K562 treated with DMSO at 1 percent for 48 hours (cell line): Measurements from ENCODE around the gene ZNF217. TPM values are rescaled to one million over a fixed set of nuclear protein-coding genes. Genes with fewer than 3 reads are reported as not detected.

Source experiments
- total RNA-seq: library from RNA; unstranded; fragments of 300-600 nt; gene quantifications from 2 replicates; pipeline ENCODE4 v1.2.3, GENCODE V29; 2022; ENCODE audit warnings: low replicate concordance; ENCODE audit errors: extremely low read depth

ZNF217 gene
- total RNA-seq = not detected in 2 replicates

DNA sequence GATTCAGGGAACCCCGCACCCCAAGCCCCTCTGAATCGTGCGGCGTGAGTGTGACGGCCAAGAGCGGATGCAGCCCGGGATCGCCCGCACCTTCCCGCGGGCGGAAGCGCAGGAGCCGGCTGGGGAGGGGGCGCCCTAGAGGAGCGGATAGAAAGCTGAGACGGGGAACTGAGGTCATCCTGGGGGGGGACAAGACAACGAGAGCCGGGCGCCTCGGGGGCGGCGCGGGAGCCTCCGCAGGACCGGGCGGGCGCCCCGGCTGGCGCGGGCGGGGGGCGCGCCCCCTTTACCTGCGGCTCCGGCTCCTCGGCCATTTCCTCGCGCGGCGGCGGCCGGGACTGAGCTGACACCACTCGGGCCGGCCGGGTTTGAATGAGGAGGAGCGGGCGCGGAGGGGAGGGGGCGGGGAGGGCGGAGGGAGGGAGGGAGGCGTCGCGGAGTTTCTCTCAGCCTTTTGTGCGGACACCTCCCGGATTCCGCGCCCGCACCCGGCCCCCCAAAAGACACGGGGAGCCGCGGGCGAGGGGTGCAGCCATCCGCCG, at the start of gene ZNF217:
TSS of gene ZNF217 (minus strand) at position 374 of the 542 bp plus-strand sequence. CDS start 11,013 bp downstream, outside the sequence.

